BJ (cell line): Measurements from ENCODE around the gene PATE4. TPM values are rescaled to one million over a fixed set of nuclear protein-coding genes. Genes with fewer than 3 reads are reported as not detected.

Experiments used
- CTCF ChIA-PET: fragments of 350-600 bp; formaldehyde crosslinking; extraction: SDS; loops from one replicate; lab custom pipeline; 2021; ENCODE audit warnings: antibody characterized with exemption, inconsistent platforms; lab: Yijun Ruan, JAX
- POLR2A ChIA-PET: fragments of 300-600 bp; sonication (Branson Sonifier 250); formaldehyde crosslinking; extraction: SDS; loops from one replicate; lab custom pipeline; 2021; ENCODE audit warnings: antibody characterized with exemption; lab: Charles Lee
- DNase-seq: peaks from one replicate; pipeline ENCODE4 v3.0.0-alpha.2; 2011; ENCODE audit warnings: low read depth
- H3K27me3 ChIP-seq: 2 replicates; pipeline ENCODE4 v1.6.0; 2011; ENCODE audit warnings: low read length; ENCODE audit not compliant: control insufficient read depth, insufficient read depth
- H3K36me3 ChIP-seq: 2 replicates; pipeline ENCODE4 v1.5.1; 2011; ENCODE audit warnings: low read length; ENCODE audit not compliant: control insufficient read depth, insufficient read depth
- H3K4me3 ChIP-seq: 2 replicates; pipeline ENCODE4 v1.5.1; 2011; ENCODE audit warnings: low read depth, mild to moderate bottlenecking, control low read depth, low read length
- CTCF ChIP-seq: IDR thresholded peaks from 2 replicates; pipeline ENCODE4 v1.5.1; 2011; ENCODE audit warnings: low read depth, mild to moderate bottlenecking, control low read depth, inconsistent platforms, low read length, moderate library complexity; ENCODE audit not compliant: insufficient read depth
- polyA plus RNA-seq: library from polyadenylated mRNA; depleted of rRNA; stranded (reverse); fragments of >200 nt; gene quantifications from 2 replicates; pipeline ENCODE4 v1.2.3, GENCODE V29; 2011

The PATE4 gene
- polyA plus RNA-seq, 1 experiment = not detected

- ChIA-PET CTCF (interaction anchor here (1.2 to 1.5 kb wide), 3 partner anchors 151 to 441 kb away, joined by 4 to 7 read pairs (median 4); no protein-coding TSS in a partner anchor), POLR2A (no interaction called here)
- H3K4me3 ChIP-seq = no peak overlapping the region
- no peaks in the 10 kb centered on the region for H3K27me3 ChIP-seq
- TF ChIP-seq CTCF = no peak
- no peak for DNase-seq
- H3K36me3 ChIP-seq = no peaks in the 10 kb centered on the region
Measured at GRCh38 chr11:125873881-125874555, 40.9 kb downstream of the PATE4 start.

GRCh38 chr11:125874556-125875124 is 41.5 kb downstream of the PATE4 start:
- ChIA-PET POLR2A (no interaction called here), CTCF (interaction anchor here (1.0 to 1.2 kb wide), 5 partner anchors 14 to 249 kb away, joined by 3 to 4 read pairs (median 4); no protein-coding TSS in a partner anchor)
- no peak overlapping the region for H3K4me3 ChIP-seq
- no peaks in the 10 kb centered on the region for H3K36me3 ChIP-seq
- TF ChIP-seq CTCF = peak; percentile 80
- no peaks in the 10 kb centered on the region for H3K27me3 ChIP-seq
- DNase-seq = no peak

GRCh38 chr11:125881291-125881690 is 48.2 kb downstream of the PATE4 start:
- POLR2A ChIA-PET = no interaction called here
- no peak overlapping the region for H3K4me3 ChIP-seq
- no peak for TF ChIP-seq CTCF
- H3K27me3 ChIP-seq = no peaks in the 10 kb centered on the region
- CTCF ChIA-PET = no interaction called here
- DNase-seq = no peak
- no peaks in the 10 kb centered on the region for H3K36me3 ChIP-seq

- no peak for TF ChIP-seq CTCF
- Histone ChIP-seq H3K27me3 (no peaks in the 10 kb centered on the region), H3K36me3 (no peaks in the 10 kb centered on the region), H3K4me3 (no peak overlapping the region)
- POLR2A ChIA-PET = no interaction called here
- DNase-seq = no peak
- CTCF ChIA-PET = no interaction called here
Measured at GRCh38 chr11:125883375-125883774, 50.3 kb downstream of the PATE4 start.

GRCh38 chr11:125886997-125887372 is 53.9 kb downstream of the PATE4 start:
- ChIA-PET POLR2A (interaction anchor here (1.3 kb wide), 1 partner anchor 9 kb away, joined by 5 read pairs; no protein-coding TSS in a partner anchor), CTCF (interaction anchor here (1.4 to 2.0 kb wide), 2 partner anchors 9 to 55 kb away, joined by 3 to 8 read pairs; no protein-coding TSS in a partner anchor)
- no peak for DNase-seq
- Histone ChIP-seq H3K27me3 (no peaks in the 10 kb centered on the region), H3K4me3 (peak overlapping the region; percentile 62), H3K36me3 (no peaks in the 10 kb centered on the region)
- TF ChIP-seq CTCF = no peak
